Breast epithelium (tissue), 3 donors: ENCODE data around the gene FOXN3.

Experiments used
- POLR2AphosphoS5 ChIP-seq, 3 donors: sonication (generic); formaldehyde crosslinking; IDR thresholded peaks; one replicate each; pipeline ENCODE4 v1.6.1; 2017; ENCODE audit warnings: antibody characterized with exemption in 3 of 3
- TF ChIP-seq, protein P1 (sequence below), 3 donors: fragments of 450-650 bp; IDR thresholded peaks; one replicate each; pipeline ENCODE4 v1.5.1; 2016 to 2017; ENCODE audit warnings: antibody characterized with exemption in 3 of 3, mild to moderate bottlenecking in 3 of 3, moderate library complexity in 3 of 3

- TF ChIP-seq, protein P1, sequence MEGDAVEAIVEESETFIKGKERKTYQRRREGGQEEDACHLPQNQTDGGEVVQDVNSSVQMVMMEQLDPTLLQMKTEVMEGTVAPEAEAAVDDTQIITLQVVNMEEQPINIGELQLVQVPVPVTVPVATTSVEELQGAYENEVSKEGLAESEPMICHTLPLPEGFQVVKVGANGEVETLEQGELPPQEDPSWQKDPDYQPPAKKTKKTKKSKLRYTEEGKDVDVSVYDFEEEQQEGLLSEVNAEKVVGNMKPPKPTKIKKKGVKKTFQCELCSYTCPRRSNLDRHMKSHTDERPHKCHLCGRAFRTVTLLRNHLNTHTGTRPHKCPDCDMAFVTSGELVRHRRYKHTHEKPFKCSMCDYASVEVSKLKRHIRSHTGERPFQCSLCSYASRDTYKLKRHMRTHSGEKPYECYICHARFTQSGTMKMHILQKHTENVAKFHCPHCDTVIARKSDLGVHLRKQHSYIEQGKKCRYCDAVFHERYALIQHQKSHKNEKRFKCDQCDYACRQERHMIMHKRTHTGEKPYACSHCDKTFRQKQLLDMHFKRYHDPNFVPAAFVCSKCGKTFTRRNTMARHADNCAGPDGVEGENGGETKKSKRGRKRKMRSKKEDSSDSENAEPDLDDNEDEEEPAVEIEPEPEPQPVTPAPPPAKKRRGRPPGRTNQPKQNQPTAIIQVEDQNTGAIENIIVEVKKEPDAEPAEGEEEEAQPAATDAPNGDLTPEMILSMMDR (IDR thresholded peaks at IDR 0.05), result no peak
- no peak for TF ChIP-seq POLR2AphosphoS5 (IDR thresholded peaks at IDR 0.05)
Observed at GRCh38 chr14:89262041-89262440, 155.0 kb downstream of the FOXN3 start.
